GM04503 (cell line): ENCODE measurements around the gene HS3ST6.
"Not testable (repeated sequence)": the region's sequence is repeated elsewhere in the genome, so short reads cannot be mapped to it uniquely, and the experiment has no call there.

Source experiments
- DNase-seq: peaks from one replicate; pipeline ENCODE4 v3.0.0-alpha.2; 2012; ENCODE audit warnings: low read depth

The HS3ST6 gene

DNA sequence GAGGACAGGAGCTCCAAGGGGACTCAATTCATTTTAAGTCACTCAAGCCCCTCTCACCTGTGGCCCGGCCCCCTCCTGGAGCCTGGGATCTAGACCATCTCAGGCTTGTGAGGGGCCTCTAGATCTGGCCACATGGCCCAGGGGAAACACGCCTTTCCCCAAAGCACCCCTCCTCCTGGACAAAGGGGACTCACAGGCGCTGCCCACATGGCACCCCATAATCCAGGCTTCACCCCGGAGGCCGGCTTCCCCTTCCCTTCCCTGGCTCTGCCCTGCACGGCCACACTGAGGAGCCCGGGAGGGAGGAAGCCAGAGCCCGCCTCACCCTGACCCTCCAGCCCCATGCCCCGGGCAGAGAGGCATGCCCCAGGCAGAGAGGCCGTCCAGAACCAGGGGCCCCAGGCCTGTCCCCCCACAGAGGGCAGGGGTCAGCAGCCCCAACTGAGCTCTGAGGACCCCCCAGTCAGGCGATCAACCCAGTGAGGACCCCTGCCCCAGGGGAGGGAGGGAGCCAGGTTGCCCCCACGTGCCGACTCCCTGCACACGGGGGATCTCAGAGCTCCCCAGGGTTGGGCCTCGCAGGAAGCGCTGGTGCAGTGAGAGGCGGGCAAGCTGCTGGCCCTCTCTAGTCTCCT, 10.9 kb downstream of the HS3ST6 start:
- no peak for DNase-seq

DNA sequence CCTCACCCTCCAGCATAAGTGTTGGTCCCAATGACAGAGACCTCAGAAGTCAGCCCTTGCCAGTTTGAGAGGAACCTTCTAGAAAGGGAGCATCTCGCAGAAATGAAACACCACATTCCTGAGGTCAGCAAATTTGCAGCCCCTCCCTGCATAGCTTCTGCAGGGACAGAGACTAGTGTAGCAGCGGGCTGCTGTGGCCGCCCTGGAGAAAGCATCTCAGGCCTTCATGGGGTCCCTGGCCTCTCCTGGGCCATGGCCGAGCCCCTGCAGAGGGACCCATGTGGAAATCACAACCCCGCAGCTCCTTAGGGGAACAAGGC, 11.4 kb downstream of the HS3ST6 start:
- DNase-seq = no peak

DNA sequence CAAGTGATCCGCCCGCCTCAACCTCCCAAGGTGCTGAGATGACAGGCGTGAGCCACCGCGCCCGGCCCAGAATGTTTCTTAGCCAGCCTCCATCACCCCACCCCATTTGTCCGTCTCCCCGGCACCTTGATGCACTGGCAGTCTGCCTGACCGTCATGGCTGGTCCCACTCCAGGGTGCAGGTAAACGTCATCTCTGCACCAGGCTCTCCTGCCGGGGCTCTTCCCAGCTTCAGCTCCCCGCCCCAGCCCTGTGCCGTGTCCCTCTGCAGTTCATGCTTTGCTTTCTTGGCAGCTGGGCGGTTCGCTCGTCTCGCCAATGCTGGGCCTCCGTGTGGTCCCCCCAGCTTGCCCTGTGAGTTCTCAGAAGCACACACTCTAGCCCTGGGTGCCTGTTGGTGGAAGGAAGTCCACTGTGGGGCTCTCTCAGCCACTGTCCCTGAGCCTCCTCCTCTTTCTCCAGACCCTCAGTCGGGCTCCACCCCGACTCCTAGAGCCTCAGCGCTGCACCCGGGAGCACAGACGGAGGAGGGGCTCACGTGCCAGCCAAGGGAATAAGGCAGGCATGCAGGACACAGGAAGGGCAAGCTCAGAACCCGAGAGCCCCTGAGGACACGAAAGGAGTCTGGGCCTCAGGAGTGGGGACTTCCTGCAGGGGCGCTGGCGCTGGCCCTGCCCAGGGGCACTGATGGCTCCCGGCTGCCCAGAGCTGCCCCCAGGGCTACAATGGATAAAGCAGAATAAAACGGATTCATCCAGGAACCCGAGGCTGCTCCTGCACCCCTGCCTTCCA, 12.0 kb downstream of the HS3ST6 start:
- DNase-seq = no peak

DNA sequence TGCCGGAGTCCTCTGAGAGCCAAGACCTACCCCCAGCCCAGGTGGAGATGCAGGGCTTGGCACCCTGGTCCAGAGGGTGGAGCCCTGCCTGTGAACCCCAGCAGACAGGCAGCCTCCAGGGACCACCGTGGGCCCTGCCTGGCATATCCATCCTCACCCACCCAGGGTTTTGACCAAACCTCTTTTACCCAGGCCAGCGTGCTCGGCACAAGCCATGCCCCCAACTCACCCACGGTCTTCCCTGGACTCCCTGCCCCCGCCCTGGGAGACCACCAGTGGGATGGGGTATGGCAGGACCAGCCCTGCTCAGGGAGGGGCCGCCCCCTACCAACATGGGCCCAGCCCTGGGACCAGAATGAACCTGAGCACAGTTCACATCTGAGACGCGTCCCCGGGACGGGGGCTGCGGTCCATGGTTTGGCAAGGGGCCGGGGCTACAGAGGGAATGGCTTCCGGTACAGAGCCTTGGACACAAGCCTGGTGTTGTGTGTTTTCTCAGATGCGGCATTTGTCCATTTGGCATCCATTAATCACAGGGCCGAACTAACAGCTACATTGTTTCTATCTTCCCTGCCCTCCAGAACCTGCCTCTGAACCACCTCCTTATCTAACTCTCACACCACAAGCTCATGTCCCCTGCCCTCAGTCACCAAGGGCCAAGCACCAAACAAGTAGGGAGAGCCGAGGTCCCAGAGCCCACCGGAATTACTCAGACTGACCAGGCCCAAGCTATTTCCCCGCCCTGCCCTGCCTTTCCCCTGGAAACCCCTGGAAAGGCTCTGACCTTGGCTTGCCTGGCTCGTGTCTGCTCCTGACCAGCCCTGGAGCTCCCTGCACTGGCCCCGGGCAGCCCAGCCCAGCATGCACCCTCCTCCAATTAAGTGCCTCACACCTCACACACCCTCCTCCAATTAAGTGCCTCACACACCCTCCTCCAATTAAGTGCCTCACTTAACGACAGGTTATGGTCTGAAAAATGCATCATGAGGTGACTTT, 14.1 kb downstream of the HS3ST6 start:
- DNase-seq = no peak

DNA sequence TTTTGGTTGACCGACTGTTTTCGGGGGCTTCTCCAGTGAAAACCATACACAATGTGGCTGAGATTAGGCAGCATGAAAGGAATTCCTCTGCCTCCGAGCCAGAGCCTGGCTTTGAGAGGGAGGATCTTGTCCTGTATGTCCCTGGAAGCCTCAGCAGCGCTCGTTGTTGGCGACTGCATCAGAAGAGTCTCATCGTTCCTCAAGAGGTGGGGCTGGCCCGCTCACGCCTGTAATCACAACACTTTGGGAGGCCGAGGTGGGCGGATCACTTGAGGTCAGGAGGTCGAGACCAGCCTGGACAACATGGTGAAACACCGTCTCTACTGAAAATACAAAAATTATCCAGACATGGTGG, 15.0 kb downstream of the HS3ST6 start:
- DNase-seq = no peak

DNA sequence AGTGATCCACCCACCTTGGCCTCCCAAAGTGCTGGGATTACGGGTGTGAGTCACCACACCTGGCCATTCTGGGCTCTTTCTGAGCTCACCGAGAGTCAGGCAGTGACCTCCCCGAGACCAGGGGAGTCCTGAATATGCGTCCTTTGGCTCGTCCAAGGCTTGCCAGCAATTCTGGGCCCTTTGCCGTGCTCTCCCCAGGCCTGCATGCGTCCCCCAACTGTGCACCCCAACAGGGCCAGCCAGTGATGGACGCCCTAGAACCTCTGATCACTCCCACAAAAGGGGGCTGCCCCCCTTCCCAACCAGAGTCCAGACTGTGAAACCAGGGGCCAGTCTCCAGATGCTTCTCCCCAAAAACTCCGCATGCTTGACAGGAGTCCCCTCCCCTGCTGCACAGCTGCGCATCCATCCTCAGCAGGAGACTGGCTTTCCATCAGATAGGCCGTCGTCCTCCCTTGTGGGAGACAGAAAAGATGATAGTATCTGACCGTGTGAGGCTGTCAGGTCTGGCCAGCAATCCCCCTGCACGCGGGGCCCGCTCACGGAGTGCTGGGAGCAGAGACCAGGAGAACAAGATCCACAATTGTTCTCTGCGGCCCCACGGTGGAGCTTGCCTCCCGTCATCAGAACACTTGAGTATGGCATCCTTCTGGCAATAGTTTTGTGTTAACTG, 15.5 kb downstream of the HS3ST6 start:
- no peak for DNase-seq

DNA sequence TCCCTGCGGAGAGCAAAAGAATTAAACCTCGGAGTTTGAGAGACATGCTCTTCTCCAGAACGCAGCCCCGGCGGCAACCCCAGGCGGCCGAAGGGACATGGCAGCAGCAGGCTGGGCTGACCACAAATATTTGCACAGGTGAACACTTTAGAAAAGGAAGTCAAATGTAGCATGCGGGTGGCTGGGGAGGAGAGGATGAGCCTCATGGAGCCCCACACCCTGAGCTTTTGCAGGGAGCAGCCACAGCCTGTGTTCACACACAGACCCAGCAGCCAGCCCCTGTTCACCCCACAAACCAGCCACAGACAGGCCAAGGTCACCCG, 17.8 kb downstream of the HS3ST6 start:
- no peak for DNase-seq

DNA sequence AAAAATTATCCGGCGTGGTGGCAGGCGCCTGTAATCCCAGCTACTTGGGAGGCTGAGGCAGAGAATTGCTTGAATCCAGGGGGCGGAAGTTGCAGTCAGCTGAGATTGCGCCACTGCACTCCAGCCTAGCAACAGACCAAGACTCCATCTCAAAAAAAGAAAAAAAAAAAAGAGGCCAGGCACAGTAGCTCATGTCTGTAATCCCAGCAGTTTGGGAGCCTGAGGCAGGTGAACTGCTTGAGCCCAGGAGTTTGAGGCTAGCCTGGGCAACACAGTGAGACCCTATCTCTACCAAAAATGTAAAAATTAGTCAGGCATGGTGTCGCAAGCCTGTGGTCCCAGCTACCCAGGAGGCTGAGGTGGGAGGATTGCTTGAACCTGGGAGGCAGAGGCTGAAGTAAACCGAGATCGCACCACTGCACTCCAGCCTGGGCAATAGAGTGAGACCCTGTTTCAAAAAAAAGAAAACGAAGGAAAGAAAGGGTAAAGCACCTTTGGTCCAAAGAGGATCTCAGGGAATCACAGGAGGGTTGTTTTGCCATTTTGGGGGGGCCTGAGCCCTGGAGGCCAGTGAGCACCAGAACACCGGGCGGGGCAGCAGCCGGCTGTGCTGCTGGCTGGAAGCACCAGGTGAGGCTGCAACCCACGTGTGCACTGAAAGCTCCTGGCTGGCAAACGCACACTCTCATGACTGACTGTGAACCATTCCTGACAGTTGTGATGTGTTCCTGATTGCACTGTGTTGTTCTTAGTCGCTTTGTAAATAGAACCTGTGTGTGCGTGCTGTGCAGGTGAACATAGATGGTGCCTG, 18.4 kb downstream of the HS3ST6 start:
- no peak for DNase-seq

DNA sequence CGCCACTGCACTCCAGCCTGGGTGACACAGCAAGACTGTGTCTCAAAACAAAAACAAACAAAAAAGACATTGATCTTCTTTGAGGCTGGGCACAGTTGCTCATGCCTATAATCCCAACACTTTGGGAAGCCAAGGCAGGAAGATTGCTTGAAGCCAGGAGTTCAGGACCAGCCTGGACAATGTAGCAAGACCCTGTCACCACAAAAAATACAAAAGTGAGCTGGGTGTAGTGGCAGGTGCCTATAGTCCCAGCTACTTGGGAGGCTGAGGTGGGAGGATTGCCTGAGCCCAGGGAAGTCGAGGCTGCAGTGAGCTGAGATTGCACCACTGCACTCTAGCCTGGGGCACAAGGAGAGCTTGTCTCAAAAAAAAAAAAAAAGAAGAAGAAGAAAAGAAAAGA, 20.5 kb downstream of the HS3ST6 start:
- DNase-seq = not testable (repeated sequence)

DNA sequence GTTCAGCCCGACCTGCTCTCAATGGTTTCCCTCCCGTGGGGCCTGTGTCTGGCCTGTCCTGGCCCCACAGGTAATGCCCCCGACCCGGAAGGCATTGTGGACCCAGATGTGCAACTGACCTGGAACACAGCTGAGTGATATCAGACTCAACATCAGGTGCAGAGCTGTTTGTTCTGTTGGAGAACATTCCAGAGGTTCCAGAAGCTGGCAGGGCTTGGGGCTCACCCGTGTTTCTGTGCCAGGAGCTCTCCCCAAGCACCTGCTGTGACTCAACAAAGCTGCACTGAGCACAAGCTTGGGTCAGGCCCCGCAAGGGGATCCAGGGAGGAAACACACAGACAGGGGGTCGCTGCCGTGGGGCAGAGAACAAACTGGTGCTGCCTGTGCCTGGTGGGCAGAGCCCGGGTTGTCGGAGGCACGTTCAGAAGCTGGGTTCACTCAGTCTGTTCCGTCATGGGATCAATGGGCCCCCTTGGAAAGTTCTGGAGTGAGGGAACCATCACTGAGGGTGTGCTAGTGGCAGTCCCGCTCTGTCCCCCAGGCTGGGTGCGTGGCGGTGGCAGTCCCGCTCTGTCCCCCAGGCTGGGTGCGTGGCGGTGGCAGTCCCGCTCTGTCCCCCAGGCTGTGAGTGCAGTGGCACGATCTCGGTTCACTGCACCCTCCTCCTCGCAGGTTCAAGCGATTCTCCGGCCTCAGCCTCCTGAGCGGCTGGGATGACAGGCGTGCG, 22.1 kb downstream of the HS3ST6 start:
- no peak for DNase-seq

DNA sequence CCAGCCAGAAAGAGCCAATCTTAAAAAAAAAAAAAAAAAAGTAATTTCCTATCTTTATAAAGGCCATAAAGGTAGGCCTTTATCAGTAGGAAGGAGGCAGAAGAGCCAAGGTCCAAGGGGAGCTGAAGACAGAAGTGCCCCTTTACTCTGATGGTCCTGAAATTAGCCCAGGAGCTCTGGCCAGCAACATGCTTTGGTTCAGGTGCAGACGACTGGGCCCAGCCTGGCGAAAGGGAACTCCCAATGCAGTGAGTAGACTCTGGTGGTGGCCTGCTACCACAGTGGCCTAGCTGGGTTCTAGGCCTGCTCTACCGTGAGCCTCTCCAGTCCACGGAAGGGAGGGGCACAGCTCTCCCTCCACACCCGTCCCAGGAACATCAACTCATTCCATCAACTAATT, 23.1 kb downstream of the HS3ST6 start:
- DNase-seq = no peak

DNA sequence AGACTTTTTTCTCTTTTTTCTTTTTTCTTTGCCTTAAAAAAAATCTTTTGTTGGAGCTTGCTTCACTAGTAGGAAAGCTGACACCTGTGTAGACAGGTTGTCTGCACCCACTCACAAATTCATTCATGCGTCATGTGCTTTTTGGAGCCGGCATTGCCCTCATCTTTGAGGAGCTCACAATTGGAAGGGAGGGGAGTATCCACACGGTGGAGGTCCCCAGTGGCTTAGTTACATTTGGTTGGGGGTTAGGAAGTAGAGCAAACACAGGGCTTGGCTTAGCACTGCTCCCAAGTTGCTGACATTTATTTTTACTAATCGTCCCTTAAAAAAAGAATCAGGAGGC, 27.5 kb downstream of the HS3ST6 start:
- DNase-seq = no peak

DNA sequence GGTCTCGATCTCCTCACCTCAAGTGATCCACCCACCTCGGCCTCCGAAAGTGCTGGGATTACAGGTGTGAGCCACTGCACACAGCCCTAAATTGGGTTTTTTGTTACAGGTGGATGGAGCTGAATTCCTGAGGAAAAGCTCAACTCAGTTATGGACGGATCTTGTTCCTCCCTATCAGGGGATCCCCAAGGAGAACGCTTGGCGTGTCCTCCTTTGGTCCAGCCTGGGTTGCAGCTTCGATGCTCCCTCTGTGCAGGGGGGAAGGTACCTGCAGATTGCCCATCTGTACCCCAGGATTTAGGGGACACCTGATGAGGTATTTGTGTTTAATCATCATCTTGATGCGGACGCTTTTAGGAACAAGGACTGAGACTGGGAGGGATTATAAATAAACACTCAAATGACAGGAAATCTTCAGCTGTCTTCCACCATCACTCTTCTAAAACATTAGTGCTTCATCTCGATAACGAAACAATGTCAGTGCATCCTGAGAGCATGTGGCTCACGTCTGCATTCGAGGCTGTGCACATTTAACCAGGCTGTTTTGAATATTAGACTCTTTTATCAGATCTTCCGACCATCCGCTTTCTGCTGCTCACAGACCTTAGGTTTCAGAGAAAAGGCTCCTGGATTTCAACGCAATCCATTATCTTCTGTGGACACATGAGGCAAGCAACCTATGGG, 28.0 kb downstream of the HS3ST6 start:
- DNase-seq = no peak

DNA sequence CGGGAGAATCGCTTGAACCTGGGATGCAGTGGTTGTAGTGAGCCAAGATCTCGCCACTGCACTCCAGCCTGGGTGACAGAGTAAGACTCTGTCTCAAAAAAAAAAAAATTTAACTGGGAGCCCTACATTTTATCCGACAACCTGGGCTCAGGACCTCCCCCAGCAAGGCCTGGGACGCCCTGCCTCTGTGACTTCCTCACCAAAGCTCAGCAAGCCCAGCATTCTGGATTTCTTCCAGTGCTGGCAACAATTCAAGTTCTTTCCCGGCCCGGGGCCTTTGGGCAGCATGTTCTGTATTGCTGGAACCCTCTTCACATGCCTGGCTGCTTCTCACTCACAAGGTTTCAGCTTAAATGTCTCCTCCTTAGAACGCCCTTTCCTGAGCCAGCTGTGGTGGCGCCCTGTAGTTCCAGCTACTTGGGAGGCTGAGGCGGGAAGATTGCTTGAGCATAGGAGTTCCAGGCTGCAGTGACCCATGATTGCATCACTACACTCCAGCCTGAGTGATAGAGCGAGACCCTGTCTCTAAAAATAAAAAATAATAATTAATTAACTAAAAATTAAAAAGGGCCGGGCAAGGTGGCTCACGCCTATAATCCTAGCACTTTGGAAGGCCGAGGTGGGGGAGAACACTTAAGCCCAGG, 30.4 kb downstream of the HS3ST6 start:
- no peak for DNase-seq

DNA sequence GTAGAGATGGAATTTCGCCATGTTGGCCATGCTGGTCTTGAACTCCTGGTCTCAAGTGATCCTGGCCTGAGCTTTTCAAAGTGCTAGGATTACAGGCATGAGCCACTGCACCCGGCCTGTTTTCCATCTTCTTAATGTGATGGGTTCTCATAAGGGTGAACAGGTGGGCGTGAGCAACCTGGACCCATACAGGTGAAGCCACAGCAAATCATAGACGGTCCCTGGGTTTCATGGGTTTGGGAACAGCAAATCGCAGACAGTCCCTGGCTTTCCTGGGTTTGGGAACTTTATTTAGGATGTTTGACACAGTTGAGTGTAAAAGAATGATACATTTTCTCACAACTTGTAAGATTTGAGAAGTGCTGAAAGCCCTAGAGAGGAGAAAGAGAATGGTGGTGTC, 33.3 kb downstream of the HS3ST6 start:
- no peak for DNase-seq

DNA sequence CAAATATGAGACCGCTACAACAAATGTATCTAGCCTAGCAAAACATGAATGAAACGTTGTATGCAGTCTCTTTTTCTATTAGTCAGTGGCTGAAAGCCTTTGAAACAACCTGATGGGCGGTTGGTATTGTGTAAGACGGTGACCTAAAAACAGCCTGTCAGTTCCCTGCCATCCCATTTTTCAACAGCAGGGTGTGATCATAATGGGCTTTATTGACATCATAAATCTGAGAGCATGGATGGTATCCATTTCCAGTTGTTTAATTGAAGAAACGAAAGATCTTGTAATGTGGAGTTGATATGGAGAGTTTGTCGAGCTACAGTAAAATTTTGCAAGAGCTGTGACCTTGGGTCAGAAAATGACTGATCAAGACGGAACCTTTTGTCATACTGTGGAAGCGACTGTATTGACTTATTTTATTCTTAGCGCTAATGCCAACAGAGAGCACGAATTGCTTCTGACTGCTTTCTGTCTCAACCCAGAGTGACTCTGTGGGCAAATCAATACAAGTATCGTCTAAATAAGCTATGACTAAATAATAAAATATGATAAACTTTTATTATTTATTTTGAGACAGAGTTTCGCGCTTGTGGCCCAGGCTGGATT, 34.0 kb downstream of the HS3ST6 start:
- DNase-seq = no peak

DNA sequence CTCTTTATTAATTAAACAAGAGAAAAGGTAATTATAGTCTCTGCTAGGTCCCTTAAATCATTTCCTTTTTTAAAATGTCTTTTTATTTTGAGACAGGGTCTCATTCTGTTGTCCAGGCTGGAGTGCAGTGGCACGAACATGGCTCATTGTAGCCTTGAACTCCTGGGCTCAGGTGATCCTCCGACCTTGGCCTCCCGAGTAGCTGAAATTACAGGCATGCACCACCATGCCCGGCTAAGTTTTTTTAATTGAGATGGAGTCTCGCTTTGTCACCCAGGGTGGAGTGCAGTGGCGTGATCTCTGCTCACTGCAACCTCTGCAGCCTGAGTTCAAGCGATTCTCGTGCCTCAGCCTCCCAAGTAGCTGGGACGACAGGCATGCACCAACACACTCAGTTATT, 37.0 kb downstream of the HS3ST6 start:
- not testable (repeated sequence) for DNase-seq

DNA sequence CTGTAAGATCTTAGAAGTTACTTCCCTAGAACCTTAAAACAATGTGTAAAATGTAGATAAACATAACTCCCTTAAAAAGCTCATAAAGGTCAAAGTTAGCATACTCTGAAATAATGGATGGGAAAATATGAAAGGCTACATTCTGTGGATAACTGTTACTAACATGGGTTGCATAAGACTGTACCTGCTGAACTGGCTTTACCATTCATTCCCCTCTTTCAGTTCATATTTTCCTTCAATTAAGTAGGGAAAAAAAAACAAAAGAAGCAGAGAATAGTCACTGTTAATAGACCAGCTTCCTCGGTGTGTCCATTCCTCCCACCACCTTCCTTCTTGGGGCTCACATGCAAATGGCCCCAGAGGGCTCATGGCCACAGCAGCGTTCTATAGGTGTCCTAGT, 38.7 kb downstream of the HS3ST6 start:
- DNase-seq = no peak

DNA sequence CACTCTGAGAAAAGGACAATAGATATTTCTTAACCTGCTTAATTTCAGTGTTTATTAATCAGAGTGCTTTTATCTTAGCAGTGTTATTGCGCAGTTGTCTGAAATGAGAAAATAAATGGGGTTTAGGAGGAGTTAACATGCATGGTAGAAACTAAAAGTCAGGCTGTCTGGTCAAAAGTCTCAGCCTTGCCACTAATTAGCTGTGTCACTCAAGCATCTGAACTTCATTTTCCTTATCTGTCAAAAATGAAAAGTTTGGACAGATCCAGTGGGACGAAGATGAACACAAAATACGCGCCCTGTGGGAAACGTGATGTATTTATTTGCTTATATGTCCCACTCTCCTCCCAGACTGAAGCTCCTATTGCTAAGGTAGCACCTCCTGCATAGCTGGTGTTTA, 40.0 kb downstream of the HS3ST6 start:
- no peak for DNase-seq

DNA sequence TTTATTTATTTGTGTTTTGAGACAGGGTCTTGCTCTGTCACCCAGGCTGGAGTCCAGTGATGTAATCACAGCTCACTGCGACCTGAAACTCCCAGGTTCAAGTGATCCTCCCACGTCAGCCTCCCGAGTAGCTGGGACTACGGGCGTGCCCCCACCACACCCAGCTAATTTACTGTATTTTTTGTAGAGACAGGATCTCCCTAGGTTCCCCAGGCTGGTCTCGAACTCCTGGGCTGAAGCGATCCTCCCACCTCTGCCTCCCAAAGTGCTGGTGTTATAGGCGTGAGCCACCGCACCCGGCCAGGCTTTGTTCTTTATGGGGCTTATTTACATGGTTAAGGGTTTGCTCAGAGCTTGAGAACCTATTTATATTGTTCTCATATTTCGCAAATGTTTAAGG, 40.4 kb downstream of the HS3ST6 start:
- no peak for DNase-seq
